ENCODE data around the gene RAPGEFL1.
"Not testable (repeated sequence)": the region's sequence is repeated elsewhere in the genome, so short reads cannot be mapped to it uniquely, and the experiment has no call there.

RAPGEFL1 gene

DNA sequence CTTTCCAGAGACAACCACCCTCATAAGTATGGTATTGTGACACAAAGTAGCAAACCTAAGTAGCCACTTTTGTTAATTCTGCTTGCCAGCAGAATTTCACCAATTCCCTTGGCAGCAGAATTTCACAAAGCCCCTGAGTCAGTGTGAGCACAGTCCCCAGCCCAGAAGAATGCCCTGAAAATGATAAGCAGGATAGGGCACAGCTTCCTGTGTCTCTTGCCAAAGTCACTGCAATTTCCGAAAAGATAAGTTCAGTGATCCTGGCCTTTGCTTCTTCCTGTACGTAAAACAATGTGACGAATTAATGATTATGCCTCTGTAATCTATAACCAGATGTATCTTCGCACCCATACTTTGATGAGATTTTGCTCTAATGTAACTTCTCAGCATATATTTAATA lies 25.9 kb downstream of the RAPGEFL1 start:
- WGBS, 2 experiments = 95 to 97% methylated on average over 4 of the region's 4 CpGs
- H3K27ac ChIP-seq (ENCODE audit: insufficient read depth, low read depth, low read length, poor library complexity, severe bottlenecking) = no peak overlapping the region
- no peaks in the 10 kb centered on the region for H3K4me1 ChIP-seq (ENCODE audit: control insufficient read depth, insufficient read depth, low read length)
- H3K9me3 ChIP-seq (ENCODE audit: control insufficient read depth, low read length) = no peaks in the 10 kb centered on the region
- H3K4me3 ChIP-seq (ENCODE audit: insufficient read depth, low read depth, low read length) = no peak overlapping the region
- no peaks in the 10 kb centered on the region for H3K27me3 ChIP-seq (ENCODE audit: control insufficient read depth, insufficient read depth, low read length, poor library complexity, severe bottlenecking)
- no peaks in the 10 kb centered on the region for H3K36me3 ChIP-seq (ENCODE audit: control insufficient read depth, insufficient read depth, low read length)

- H3K9me3 ChIP-seq (ENCODE audit: control insufficient read depth, low read length); H3K36me3 ChIP-seq (ENCODE audit: control insufficient read depth, insufficient read depth, low read length); H3K4me3 ChIP-seq (ENCODE audit: insufficient read depth, low read depth, low read length); H3K27me3 ChIP-seq (ENCODE audit: control insufficient read depth, insufficient read depth, low read length, poor library complexity, severe bottlenecking); H3K27ac ChIP-seq (ENCODE audit: insufficient read depth, low read depth, low read length, poor library complexity, severe bottlenecking); H3K4me1 ChIP-seq (ENCODE audit: control insufficient read depth, insufficient read depth, low read length): not testable (repeated sequence)
- 92 to 94% methylated on average over 8 of the region's 8 CpGs for WGBS, 2 experiments
Observed at GRCh38 chr17:40206193-40206592, 28.9 kb downstream of the RAPGEFL1 start.

- Histone ChIP-seq H3K4me3 (ENCODE audit: insufficient read depth, low read depth, low read length) (no peak overlapping the region), H3K27ac (ENCODE audit: insufficient read depth, low read depth, low read length, poor library complexity, severe bottlenecking) (no peak overlapping the region), H3K9me3 (ENCODE audit: control insufficient read depth, low read length) (no peaks in the 10 kb centered on the region), H3K27me3 (ENCODE audit: control insufficient read depth, insufficient read depth, low read length, poor library complexity, severe bottlenecking) (no peaks in the 10 kb centered on the region), H3K4me1 (ENCODE audit: control insufficient read depth, insufficient read depth, low read length) (no peaks in the 10 kb centered on the region), H3K36me3 (ENCODE audit: control insufficient read depth, insufficient read depth, low read length) (no peaks in the 10 kb centered on the region)
- WGBS, 2 experiments = 91 to 92% methylated on average over 2 of the region's 2 CpGs
Observed at GRCh38 chr17:40209404-40210093, 32.3 kb downstream of the RAPGEFL1 start.

GRCh38 chr17:40213914-40214313 lies 36.6 kb downstream of the RAPGEFL1 start:
- WGBS, 2 experiments = 89 to 90% methylated on average over 6 of the region's 6 CpGs
- H3K36me3 ChIP-seq (ENCODE audit: control insufficient read depth, insufficient read depth, low read length); H3K27me3 ChIP-seq (ENCODE audit: control insufficient read depth, insufficient read depth, low read length, poor library complexity, severe bottlenecking): not testable (repeated sequence)

GRCh38 chr17:40218006-40218739 lies 40.9 kb downstream of the RAPGEFL1 start:
- Histone ChIP-seq H3K36me3 (ENCODE audit: control insufficient read depth, insufficient read depth, low read length) (no peaks in the 10 kb centered on the region), H3K4me3 (ENCODE audit: insufficient read depth, low read depth, low read length) (peak overlapping the region; percentile 67), H3K27me3 (ENCODE audit: control insufficient read depth, insufficient read depth, low read length, poor library complexity, severe bottlenecking) (no peaks in the 10 kb centered on the region), H3K9me3 (ENCODE audit: control insufficient read depth, low read length) (no peaks in the 10 kb centered on the region), H3K4me1 (ENCODE audit: control insufficient read depth, insufficient read depth, low read length) (no peaks in the 10 kb centered on the region), H3K27ac (ENCODE audit: insufficient read depth, low read depth, low read length, poor library complexity, severe bottlenecking) (no peak overlapping the region)
- whole genome bisulfite sequencing, 2 experiments = 90 to 93% methylated on average over 7 of the region's 7 CpGs

More at GRCh38 chr17:40213914-40214313, 36.6 kb downstream of the RAPGEFL1 start:
- H3K27ac ChIP-seq (ENCODE audit: insufficient read depth, low read depth, low read length, poor library complexity, severe bottlenecking); H3K4me1 ChIP-seq (ENCODE audit: control insufficient read depth, insufficient read depth, low read length); H3K4me3 ChIP-seq (ENCODE audit: insufficient read depth, low read depth, low read length); H3K9me3 ChIP-seq (ENCODE audit: control insufficient read depth, low read length): not testable (repeated sequence)

DNA sequence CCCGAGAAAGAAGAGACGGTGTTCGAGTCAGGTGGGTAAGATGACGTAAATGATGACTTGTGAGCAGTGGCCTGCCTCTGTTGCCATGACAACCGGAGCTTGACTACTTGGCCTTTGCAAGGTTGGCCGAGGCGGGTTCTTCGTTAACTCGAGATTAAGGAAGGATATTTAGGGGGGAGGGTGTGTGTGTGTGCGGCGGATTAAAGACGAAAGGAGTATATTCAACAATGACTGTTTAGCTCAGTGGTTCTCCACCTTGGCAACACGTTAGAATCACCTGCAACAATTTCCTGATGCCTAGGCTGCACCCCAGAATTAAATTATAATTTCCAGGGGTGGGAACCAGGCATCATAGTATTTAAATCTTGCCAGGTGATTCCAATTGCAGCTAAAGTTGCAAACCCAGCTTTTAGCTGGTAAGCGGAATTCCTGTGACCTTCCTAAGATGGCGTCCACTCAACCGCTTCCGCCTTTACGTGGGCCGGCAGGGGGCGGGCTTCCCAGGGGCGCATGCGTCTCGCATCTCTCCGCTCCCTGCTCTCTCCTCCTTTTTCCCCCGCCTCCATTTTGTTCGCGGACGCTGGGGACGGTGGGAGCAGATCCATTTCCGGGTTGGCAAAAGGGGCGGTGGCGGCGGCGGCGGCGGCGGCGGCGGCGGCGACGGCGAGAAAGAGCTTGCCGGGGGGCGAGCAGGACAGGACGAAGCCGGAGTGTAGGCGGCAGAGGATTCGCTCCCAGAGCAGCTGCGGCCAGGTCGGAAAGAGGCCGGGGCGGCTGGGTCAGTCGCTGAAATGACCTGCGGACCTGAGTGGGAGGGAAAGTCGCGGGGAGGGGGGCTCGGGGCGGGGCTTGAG lies 41.7 kb downstream of the RAPGEFL1 start, which contains the start of gene WIPF2:
WIPF2 (plus strand) TSS at position 565 of the 854 bp plus-strand sequence. CDS start 37,156 bp downstream, outside the sequence.
- 8% methylated on average over 57 to 59 of the region's 59 CpGs for WGBS, 2 experiments
- Histone ChIP-seq H3K27me3 (ENCODE audit: control insufficient read depth, insufficient read depth, low read length, poor library complexity, severe bottlenecking) (no peaks in the 10 kb centered on the region), H3K27ac (ENCODE audit: insufficient read depth, low read depth, low read length, poor library complexity, severe bottlenecking) (peak within 1 kb of the TSS; percentile 95), H3K36me3 (ENCODE audit: control insufficient read depth, insufficient read depth, low read length) (no peaks in the 10 kb centered on the region), H3K9me3 (ENCODE audit: control insufficient read depth, low read length) (no peaks in the 10 kb centered on the region), H3K4me1 (ENCODE audit: control insufficient read depth, insufficient read depth, low read length) (peaks cover 2% of the 10 kb centered on the region), H3K4me3 (ENCODE audit: insufficient read depth, low read depth, low read length) (peak within 1 kb of the TSS; percentile 67)

GRCh38 chr17:40219594-40220338 lies 42.5 kb downstream of the RAPGEFL1 start:
- Histone ChIP-seq H3K27ac (ENCODE audit: insufficient read depth, low read depth, low read length, poor library complexity, severe bottlenecking) (peak overlapping the region; percentile 95), H3K9me3 (ENCODE audit: control insufficient read depth, low read length) (no peaks in the 10 kb centered on the region), H3K4me1 (ENCODE audit: control insufficient read depth, insufficient read depth, low read length) (peaks cover 3% of the 10 kb centered on the region), H3K36me3 (ENCODE audit: control insufficient read depth, insufficient read depth, low read length) (no peaks in the 10 kb centered on the region), H3K4me3 (ENCODE audit: insufficient read depth, low read depth, low read length) (peak overlapping the region; percentile 67), H3K27me3 (ENCODE audit: control insufficient read depth, insufficient read depth, low read length, poor library complexity, severe bottlenecking) (no peaks in the 10 kb centered on the region)
- 8 to 9% methylated on average over 24 of the region's 24 CpGs for WGBS, 2 experiments

DNA sequence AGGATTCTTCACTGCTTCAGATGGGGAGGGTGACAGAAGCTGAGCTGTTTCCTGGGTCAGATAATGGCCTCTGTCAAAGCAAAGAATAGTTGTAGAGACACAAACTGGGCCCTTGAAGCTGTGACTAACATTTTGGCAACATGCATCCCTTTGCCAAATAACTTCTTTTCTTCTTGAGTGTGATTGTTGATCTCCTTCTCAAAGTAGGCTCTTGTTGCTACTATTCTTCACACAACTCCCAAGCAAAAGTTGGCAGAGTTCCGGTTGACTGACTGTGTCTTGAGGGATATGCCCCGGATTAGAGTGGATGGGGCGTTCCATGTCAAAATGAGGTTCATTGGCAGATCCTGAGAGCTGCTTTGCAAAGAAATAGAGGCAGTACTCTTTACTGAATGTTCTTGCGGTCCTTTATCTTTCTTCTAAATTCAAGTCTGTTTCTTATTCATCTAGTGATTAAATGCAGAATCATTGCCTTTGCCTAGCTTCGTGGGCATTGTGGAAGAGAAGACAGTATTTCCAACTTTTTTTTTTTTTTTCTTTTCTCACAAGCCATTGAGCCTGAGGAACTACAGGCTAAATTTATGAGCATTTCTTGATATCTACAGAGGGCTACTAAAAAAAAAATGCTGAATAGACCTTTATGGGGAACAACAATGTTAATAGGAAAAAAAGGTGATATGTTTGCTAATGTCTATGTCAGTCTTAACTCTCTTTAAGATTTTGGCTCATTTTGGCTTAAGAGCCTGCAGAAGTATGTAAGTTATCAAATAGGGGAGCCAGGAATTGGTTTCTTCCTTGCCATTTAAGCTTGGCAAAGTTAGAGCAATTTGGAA lies 47.7 kb downstream of the RAPGEFL1 start:
- Histone ChIP-seq H3K27ac (ENCODE audit: insufficient read depth, low read depth, low read length, poor library complexity, severe bottlenecking) (peak overlapping the region; percentile 63), H3K4me3 (ENCODE audit: insufficient read depth, low read depth, low read length) (no peak overlapping the region), H3K36me3 (ENCODE audit: control insufficient read depth, insufficient read depth, low read length) (no peaks in the 10 kb centered on the region)

DNA sequence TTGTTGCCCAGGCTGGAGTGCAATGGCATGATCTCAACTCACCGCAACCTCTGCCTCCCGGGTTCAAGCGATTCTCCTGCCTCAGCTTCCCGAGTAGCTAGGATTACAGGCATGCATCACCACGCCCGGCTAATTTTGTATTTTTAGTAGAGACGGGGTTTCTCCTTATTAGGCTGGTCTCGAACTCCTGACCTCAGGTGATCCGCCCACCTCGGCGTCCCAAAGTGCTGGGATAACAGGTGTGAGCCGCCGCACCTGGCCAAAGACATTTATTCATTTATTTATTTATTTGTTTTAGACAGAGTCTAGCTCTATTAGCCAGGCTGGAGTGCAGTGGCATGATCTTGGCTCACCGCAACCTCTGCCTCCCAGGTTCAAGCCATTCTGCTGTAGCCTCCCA lies 51.9 kb downstream of the RAPGEFL1 start:
- not testable (repeated sequence) for H3K27ac ChIP-seq (ENCODE audit: insufficient read depth, low read depth, low read length, poor library complexity, severe bottlenecking); H3K4me1 ChIP-seq (ENCODE audit: control insufficient read depth, insufficient read depth, low read length); H3K9me3 ChIP-seq (ENCODE audit: control insufficient read depth, low read length); H3K36me3 ChIP-seq (ENCODE audit: control insufficient read depth, insufficient read depth, low read length); H3K27me3 ChIP-seq (ENCODE audit: control insufficient read depth, insufficient read depth, low read length, poor library complexity, severe bottlenecking); H3K4me3 ChIP-seq (ENCODE audit: insufficient read depth, low read depth, low read length)
- 95 to 96% methylated on average over 14 of the region's 14 CpGs for WGBS, 2 experiments

More for the DNA sequence above, 47.7 kb downstream of the RAPGEFL1 start:
- Histone ChIP-seq H3K4me1 (ENCODE audit: control insufficient read depth, insufficient read depth, low read length) (peaks cover 9% of the 10 kb centered on the region), H3K27me3 (ENCODE audit: control insufficient read depth, insufficient read depth, low read length, poor library complexity, severe bottlenecking) (no peaks in the 10 kb centered on the region), H3K9me3 (ENCODE audit: control insufficient read depth, low read length) (no peaks in the 10 kb centered on the region)
- 86 to 90% methylated on average over 5 of the region's 5 CpGs for WGBS, 2 experiments

Data from ectodermal cell (in vitro differentiated cells).